IMR-90 (cell line): ENCODE results near the gene TSPAN4.

ENCODE experiments used
- BHLHE40 ChIP-seq: fragments of 150-350 bp; IDR thresholded peaks from 2 replicates; pipeline ENCODE4 v1.6.1; 2016; ENCODE audit warnings: mild to moderate bottlenecking, low read depth, low read length
- CEBPB ChIP-seq: IDR thresholded peaks from 2 replicates; pipeline ENCODE4 v1.6.1; 2012; ENCODE audit warnings: low read depth, low read length, improper control_type of control experiment
- CHD1 ChIP-seq: IDR thresholded peaks from 2 replicates; pipeline ENCODE4 v1.6.1; 2012; ENCODE audit warnings: low read depth, low read length, improper control_type of control experiment
- ELK1 ChIP-seq: fragments of 150-350 bp; IDR thresholded peaks from 2 replicates; pipeline ENCODE4 v1.6.1; 2016; ENCODE audit warnings: low read depth, mild to moderate bottlenecking, low read length, moderate library complexity, borderline replicate concordance
- MAFK ChIP-seq: IDR thresholded peaks from 2 replicates; pipeline ENCODE4 v1.6.1; 2012; ENCODE audit warnings: low read depth, low read length, improper control_type of control experiment
- MAZ ChIP-seq: IDR thresholded peaks from 2 replicates; pipeline ENCODE4 v1.6.1; 2012; ENCODE audit warnings: low read depth, mild to moderate bottlenecking, low read length, improper control_type of control experiment, moderate library complexity, borderline replicate concordance
- POLR2A ChIP-seq: IDR thresholded peaks from 2 replicates; pipeline ENCODE4 v1.6.1; 2012; ENCODE audit warnings: mild to moderate bottlenecking, low read depth, low read length
- RCOR1 ChIP-seq: IDR thresholded peaks from 2 replicates; pipeline ENCODE4 v1.6.1; 2012; ENCODE audit warnings: mild to moderate bottlenecking, low read length, improper control_type of control experiment; ENCODE audit not compliant: insufficient replicate concordance
- RFX5 ChIP-seq: IDR thresholded peaks from 2 replicates; pipeline ENCODE4 v1.8.0; 2012; ENCODE audit warnings: low read depth, mild to moderate bottlenecking, low read length, moderate library complexity
- USF2 ChIP-seq: fragments of 150-350 bp; IDR thresholded peaks from 2 replicates; pipeline ENCODE4 v1.6.1; 2017; ENCODE audit warnings: mild to moderate bottlenecking, antibody characterized with exemption, low read length, low read depth
- TF ChIP-seq, protein P1 (sequence below): conservative IDR thresholded peaks from 2 replicates; pipeline ENCODE4 v1.5.1; 2012; ENCODE audit warnings: mild to moderate bottlenecking, low read depth, low read length, improper control_type of control experiment

DNA sequence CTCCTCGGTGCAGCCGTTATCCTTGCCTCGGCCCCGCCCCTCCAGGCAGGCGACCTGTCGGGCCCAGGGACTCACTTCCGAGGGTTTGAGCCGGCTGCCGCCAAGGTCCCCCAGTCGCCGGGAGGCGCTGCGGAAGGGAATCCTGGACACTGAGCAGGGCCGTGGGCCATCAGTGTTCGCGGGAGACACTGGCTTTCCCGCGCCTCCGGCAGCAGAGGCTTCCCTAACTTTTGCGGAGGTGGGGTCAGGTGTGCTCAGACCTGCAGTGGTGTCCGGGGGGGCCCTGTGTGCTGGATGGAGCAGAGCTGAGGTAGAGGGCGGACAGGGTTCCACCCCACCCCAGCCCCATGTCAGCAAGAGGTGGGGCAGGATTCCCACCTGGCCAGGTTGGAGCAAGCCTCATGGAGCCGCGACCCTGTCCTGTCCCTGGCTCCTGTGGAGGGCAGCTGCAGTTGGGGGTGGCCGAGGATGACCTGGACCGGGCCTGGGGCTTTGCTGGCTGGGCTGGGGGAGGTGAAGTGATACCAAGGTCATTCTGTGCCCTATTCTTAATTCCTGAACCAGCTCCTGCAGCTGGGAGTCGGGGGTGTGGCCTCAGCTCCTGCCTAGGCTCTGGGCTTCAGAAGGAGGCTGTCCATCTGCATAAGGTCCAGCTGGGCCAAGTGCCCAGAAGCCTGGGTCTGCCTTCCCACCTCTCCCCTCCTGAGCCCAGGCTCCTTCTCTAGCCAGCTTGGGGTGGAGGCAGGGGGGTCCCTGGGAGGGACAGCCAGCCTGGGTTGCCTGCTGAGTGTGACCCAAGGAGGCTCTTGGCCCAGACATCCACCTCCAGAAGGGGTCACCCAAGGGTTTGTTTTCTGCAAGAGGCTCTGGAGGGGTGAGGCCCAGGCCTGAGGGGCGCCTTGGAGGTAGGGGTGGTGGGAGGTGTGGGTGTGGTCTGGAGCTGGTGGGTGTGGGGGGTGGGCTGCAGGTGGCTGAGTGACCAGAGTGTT lies 8.4 kb downstream of the TSPAN4 start:
- TF ChIP-seq, protein P1, sequence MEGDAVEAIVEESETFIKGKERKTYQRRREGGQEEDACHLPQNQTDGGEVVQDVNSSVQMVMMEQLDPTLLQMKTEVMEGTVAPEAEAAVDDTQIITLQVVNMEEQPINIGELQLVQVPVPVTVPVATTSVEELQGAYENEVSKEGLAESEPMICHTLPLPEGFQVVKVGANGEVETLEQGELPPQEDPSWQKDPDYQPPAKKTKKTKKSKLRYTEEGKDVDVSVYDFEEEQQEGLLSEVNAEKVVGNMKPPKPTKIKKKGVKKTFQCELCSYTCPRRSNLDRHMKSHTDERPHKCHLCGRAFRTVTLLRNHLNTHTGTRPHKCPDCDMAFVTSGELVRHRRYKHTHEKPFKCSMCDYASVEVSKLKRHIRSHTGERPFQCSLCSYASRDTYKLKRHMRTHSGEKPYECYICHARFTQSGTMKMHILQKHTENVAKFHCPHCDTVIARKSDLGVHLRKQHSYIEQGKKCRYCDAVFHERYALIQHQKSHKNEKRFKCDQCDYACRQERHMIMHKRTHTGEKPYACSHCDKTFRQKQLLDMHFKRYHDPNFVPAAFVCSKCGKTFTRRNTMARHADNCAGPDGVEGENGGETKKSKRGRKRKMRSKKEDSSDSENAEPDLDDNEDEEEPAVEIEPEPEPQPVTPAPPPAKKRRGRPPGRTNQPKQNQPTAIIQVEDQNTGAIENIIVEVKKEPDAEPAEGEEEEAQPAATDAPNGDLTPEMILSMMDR = no peak
- TF ChIP-seq POLR2A (no peak), MAZ (no peak), MAFK (no peak), CEBPB (no peak), RCOR1 (no peak), USF2 (no peak), CHD1 (no peak), ELK1 (no peak), RFX5 (no peak), BHLHE40 (no peak)
